T-helper 1 cell treated with Interleukin-12 subunit alpha and Interleukin-12 subunit beta and Interleukin-4 antibody, amounts not matched to agents 30 μg/mL and 1 μg/mL, for 36 hours (primary cell): ENCODE measurements around the gene GSTO1.

Source experiments
- H3K27ac Mint-ChIP-seq: one replicate; pipeline ENCODE4 v1.8.0; 2021; ENCODE audit warnings: mild to moderate bottlenecking, mixed read lengths
- H3K27me3 Mint-ChIP-seq: one replicate; pipeline ENCODE4 v1.8.0; 2021; ENCODE audit warnings: low read depth, mixed read lengths
- H3K36me3 Mint-ChIP-seq: one replicate; pipeline ENCODE4 v1.8.0; 2021; ENCODE audit warnings: low read depth, mixed read lengths
- H3K4me1 Mint-ChIP-seq: one replicate; pipeline ENCODE4 v1.8.0; 2021; ENCODE audit warnings: low read depth, mixed read lengths
- H3K4me3 Mint-ChIP-seq: one replicate; pipeline ENCODE4 v1.8.0; 2021; ENCODE audit warnings: mild to moderate bottlenecking, moderate library complexity, mixed read lengths
- H3K9me3 Mint-ChIP-seq: one replicate; pipeline ENCODE4 v1.8.0; 2021; ENCODE audit warnings: mixed read lengths

GSTO1 gene

GRCh38 chr10:104276192-104276591 is 21.5 kb downstream of the GSTO1 start:
- no peak overlapping the region for H3K27ac Mint-ChIP-seq
- peaks cover 4% of the 10 kb centered on the region for H3K4me1 Mint-ChIP-seq
- H3K4me3 Mint-ChIP-seq = no peak overlapping the region
- no peaks in the 10 kb centered on the region for H3K36me3 Mint-ChIP-seq
- H3K27me3 Mint-ChIP-seq = peaks cover 20% of the 10 kb centered on the region
- no peaks in the 10 kb centered on the region for H3K9me3 Mint-ChIP-seq

GRCh38 chr10:104277785-104278184 is 23.1 kb downstream of the GSTO1 start:
- Mint-ChIP-seq H3K9me3 (no peaks in the 10 kb centered on the region), H3K4me3 (no peak overlapping the region), H3K4me1 (peaks cover 4% of the 10 kb centered on the region), H3K27ac (no peak overlapping the region), H3K36me3 (no peaks in the 10 kb centered on the region), H3K27me3 (peaks cover 33% of the 10 kb centered on the region)

GRCh38 chr10:104279550-104280259 is 25.0 kb downstream of the GSTO1 start:
- H3K27me3 Mint-ChIP-seq = peaks cover 35% of the 10 kb centered on the region
- H3K27ac Mint-ChIP-seq = no peak overlapping the region
- no peak overlapping the region for H3K4me3 Mint-ChIP-seq
- H3K9me3 Mint-ChIP-seq = no peaks in the 10 kb centered on the region
- peaks cover 2% of the 10 kb centered on the region for H3K4me1 Mint-ChIP-seq
- no peaks in the 10 kb centered on the region for H3K36me3 Mint-ChIP-seq

- Mint-ChIP-seq H3K36me3 (no peaks in the 10 kb centered on the region), H3K4me3 (no peak overlapping the region), H3K27ac (no peak overlapping the region), H3K4me1 (no peaks in the 10 kb centered on the region), H3K9me3 (no peaks in the 10 kb centered on the region), H3K27me3 (peaks cover 31% of the 10 kb centered on the region)
These were observed 27.0 kb downstream of the GSTO1 start for GRCh38 chr10:104281694-104282093.

GRCh38 chr10:104284846-104285245 is 30.2 kb downstream of the GSTO1 start:
- Mint-ChIP-seq H3K4me3 (no peak overlapping the region), H3K9me3 (no peaks in the 10 kb centered on the region), H3K27ac (no peak overlapping the region), H3K4me1 (no peaks in the 10 kb centered on the region), H3K36me3 (no peaks in the 10 kb centered on the region), H3K27me3 (peaks cover 48% of the 10 kb centered on the region)

GRCh38 chr10:104286939-104287338 is 32.2 kb downstream of the GSTO1 start:
- no peak overlapping the region for H3K27ac Mint-ChIP-seq
- no peak overlapping the region for H3K4me3 Mint-ChIP-seq
- peaks cover 8% of the 10 kb centered on the region for H3K4me1 Mint-ChIP-seq
- no peaks in the 10 kb centered on the region for H3K36me3 Mint-ChIP-seq
- no peaks in the 10 kb centered on the region for H3K9me3 Mint-ChIP-seq
- H3K27me3 Mint-ChIP-seq = peaks cover 51% of the 10 kb centered on the region

GRCh38 chr10:104288355-104288754 is 33.7 kb downstream of the GSTO1 start:
- Mint-ChIP-seq H3K27me3 (peaks cover 44% of the 10 kb centered on the region), H3K4me1 (peaks cover 12% of the 10 kb centered on the region), H3K27ac (no peak overlapping the region)

GRCh38 chr10:104291439-104291951 is 36.8 kb downstream of the GSTO1 start:
- no peaks in the 10 kb centered on the region for H3K36me3 Mint-ChIP-seq
- H3K4me1 Mint-ChIP-seq = peaks cover 12% of the 10 kb centered on the region
- no peaks in the 10 kb centered on the region for H3K9me3 Mint-ChIP-seq
- peaks cover 41% of the 10 kb centered on the region for H3K27me3 Mint-ChIP-seq
- peak overlapping the region; percentile 10 for H3K27ac Mint-ChIP-seq
- H3K4me3 Mint-ChIP-seq = no peak overlapping the region

More at GRCh38 chr10:104288355-104288754, 33.7 kb downstream of the GSTO1 start:
- Mint-ChIP-seq H3K9me3 (no peaks in the 10 kb centered on the region), H3K36me3 (no peaks in the 10 kb centered on the region), H3K4me3 (no peak overlapping the region)

- Mint-ChIP-seq H3K36me3 (no peaks in the 10 kb centered on the region), H3K4me3 (no peak overlapping the region), H3K9me3 (no peaks in the 10 kb centered on the region), H3K27ac (no peak overlapping the region), H3K27me3 (peaks cover 33% of the 10 kb centered on the region), H3K4me1 (peaks cover 12% of the 10 kb centered on the region)
These were observed 38.3 kb downstream of the GSTO1 start for GRCh38 chr10:104293011-104293410.

GRCh38 chr10:104293781-104294321 is 39.2 kb downstream of the GSTO1 start:
- Mint-ChIP-seq H3K9me3 (no peaks in the 10 kb centered on the region), H3K27me3 (peaks cover 24% of the 10 kb centered on the region), H3K4me3 (no peak overlapping the region), H3K4me1 (peaks cover 12% of the 10 kb centered on the region), H3K36me3 (no peaks in the 10 kb centered on the region), H3K27ac (no peak overlapping the region)

GRCh38 chr10:104296687-104297436 is 42.2 kb downstream of the GSTO1 start:
- Mint-ChIP-seq H3K36me3 (no peaks in the 10 kb centered on the region), H3K27ac (no peak overlapping the region), H3K27me3 (no peaks in the 10 kb centered on the region), H3K4me1 (peaks cover 26% of the 10 kb centered on the region), H3K4me3 (no peak overlapping the region), H3K9me3 (peaks cover 4% of the 10 kb centered on the region)

- H3K36me3 Mint-ChIP-seq = peaks cover under 1% of the 10 kb centered on the region
- no peaks in the 10 kb centered on the region for H3K27me3 Mint-ChIP-seq
- peaks cover 11% of the 10 kb centered on the region for H3K9me3 Mint-ChIP-seq
- peaks cover 25% of the 10 kb centered on the region for H3K4me1 Mint-ChIP-seq
- no peak overlapping the region for H3K27ac Mint-ChIP-seq
- no peak overlapping the region for H3K4me3 Mint-ChIP-seq
These were observed 43.3 kb downstream of the GSTO1 start for GRCh38 chr10:104297697-104298660.

- H3K27me3 Mint-ChIP-seq = no peaks in the 10 kb centered on the region
- peaks cover 34% of the 10 kb centered on the region for H3K4me1 Mint-ChIP-seq
- H3K9me3 Mint-ChIP-seq = peaks cover 15% of the 10 kb centered on the region
- H3K4me3 Mint-ChIP-seq = no peak overlapping the region
- H3K27ac Mint-ChIP-seq = peak overlapping the region; percentile 39
- peaks cover 5% of the 10 kb centered on the region for H3K36me3 Mint-ChIP-seq
These were observed 44.6 kb downstream of the GSTO1 start for GRCh38 chr10:104299031-104299904.
